HEK293 (cell line): ENCODE data around the gene NAALADL2.

Source experiments
- CTCF ChIA-PET: fragments of 350-600 bp; formaldehyde crosslinking; extraction: SDS; loops from one replicate; lab custom pipeline; 2021; ENCODE audit warnings: antibody characterized with exemption; lab: Yijun Ruan, JAX
- POLR2A ChIA-PET: fragments of 300-600 bp; formaldehyde crosslinking; extraction: SDS; loops from one replicate; lab custom pipeline; 2020; ENCODE audit warnings: antibody characterized with exemption, inconsistent platforms; lab: Yijun Ruan, JAX
- H3K27ac ChIP-seq: fragments of 200-500 bp; sonication (Bioruptor generic); 2 replicates; pipeline ENCODE4 v1.5.1; 2014; ENCODE audit warnings: low read depth, low read length, control low read depth, inconsistent platforms; ENCODE audit errors: extremely low read depth
- H3K36me3 ChIP-seq, 2 experiments: fragments of 200-500 bp in 1 of 2; sonication (Bioruptor generic) in 1 of 2; 1 replicate in 1 of 2; 2 replicates in 1 of 2; pipeline ENCODE4 v1.5.1; 2014 to 2017; ENCODE audit warnings: inconsistent platforms in 2 of 2, low read length in 2 of 2; ENCODE audit not compliant: control insufficient read depth in 2 of 2, insufficient read depth in 1 of 2
- H3K4me1 ChIP-seq: fragments of 200-500 bp; sonication (Bioruptor generic); 2 replicates; pipeline ENCODE4 v1.5.1; 2014; ENCODE audit warnings: mild to moderate bottlenecking, low read length, inconsistent platforms; ENCODE audit not compliant: control insufficient read depth, insufficient read depth
- H3K4me3 ChIP-seq: 2 replicates; pipeline ENCODE4 v1.5.1; 2011; ENCODE audit warnings: low read depth, mild to moderate bottlenecking, control low read depth, low read length, moderate library complexity
- H3K9me3 ChIP-seq: fragments of 200-500 bp; sonication (Bioruptor generic); 2 replicates; pipeline ENCODE4 v1.5.1; 2014; ENCODE audit warnings: low read depth, low read length, inconsistent platforms; ENCODE audit not compliant: control insufficient read depth, insufficient read depth
- BCL11B ChIP-seq: fragments of 450-650 bp; formaldehyde crosslinking; IDR thresholded peaks from 2 replicates; pipeline ENCODE4 v1.5.1; 2016; ENCODE audit warnings: low read depth, missing biosample characterization, missing genetic modification characterization
- ELK4 ChIP-seq: IDR thresholded peaks from 2 replicates; pipeline ENCODE4 v1.6.1; 2011; ENCODE audit warnings: mild to moderate bottlenecking, low read depth, low read length, borderline replicate concordance
- GLI2 ChIP-seq: fragments of 450-650 bp; formaldehyde crosslinking; IDR thresholded peaks from 2 replicates; pipeline ENCODE4; 2017; ENCODE audit warnings: missing biosample characterization, missing genetic modification characterization, low read depth, borderline replicate concordance
- HOXC10 ChIP-seq: sonication (generic); formaldehyde crosslinking; IDR thresholded peaks from 2 replicates; pipeline ENCODE4 v1.8.1; 2023; ENCODE audit warnings: mild to moderate bottlenecking, missing genetic modification reagents
- IKZF3 ChIP-seq: fragments of 450-650 bp; IDR thresholded peaks from 2 replicates; pipeline ENCODE4 v1.5.0; 2018; ENCODE audit warnings: missing biosample characterization, mild to moderate bottlenecking, missing genetic modification characterization, moderate library complexity
- KLF17 ChIP-seq: fragments of 450-650 bp; formaldehyde crosslinking; IDR thresholded peaks from 2 replicates; pipeline ENCODE4 v1.5.1; 2016; ENCODE audit warnings: missing biosample characterization, missing genetic modification characterization
- MZF1 ChIP-seq: fragments of 450-650 bp; formaldehyde crosslinking; IDR thresholded peaks from 2 replicates; pipeline ENCODE4 v1.5.1; 2017; ENCODE audit warnings: missing biosample characterization, missing genetic modification characterization, borderline replicate concordance
- OVOL3 ChIP-seq: fragments of 450-650 bp; formaldehyde crosslinking; IDR thresholded peaks from 2 replicates; pipeline ENCODE4 v1.5.1; 2016; ENCODE audit warnings: missing biosample characterization, missing genetic modification characterization
- PRDM2 ChIP-seq: fragments of 450-650 bp; formaldehyde crosslinking; IDR thresholded peaks from 2 replicates; pipeline ENCODE4 v1.5.1; 2016; ENCODE audit warnings: missing biosample characterization, missing genetic modification characterization, borderline replicate concordance
- SCRT1 ChIP-seq: fragments of 450-650 bp; formaldehyde crosslinking; IDR thresholded peaks from 2 replicates; pipeline ENCODE4 v1.5.1; 2016; ENCODE audit warnings: missing biosample characterization, missing genetic modification characterization, borderline replicate concordance
- TRIM28 ChIP-seq: IDR thresholded peaks from 2 replicates; pipeline ENCODE4 v1.6.1; 2011; ENCODE audit warnings: low read length, control low read depth, borderline replicate concordance
- ZBTB1 ChIP-seq: fragments of 450-650 bp; formaldehyde crosslinking; IDR thresholded peaks from 2 replicates; pipeline ENCODE4 v1.5.1; 2016; ENCODE audit warnings: missing biosample characterization, missing genetic modification characterization
- ZFP41 ChIP-seq: fragments of 450-650 bp; formaldehyde crosslinking; IDR thresholded peaks from 2 replicates; pipeline ENCODE4 v1.5.1; 2016; ENCODE audit warnings: missing biosample characterization, missing genetic modification characterization, borderline replicate concordance
- ZNF138 ChIP-seq: fragments of 450-650 bp; formaldehyde crosslinking; IDR thresholded peaks from 2 replicates; pipeline ENCODE4 v1.5.1; 2016; ENCODE audit warnings: missing biosample characterization, missing genetic modification characterization, borderline replicate concordance
- ZNF184 ChIP-seq: fragments of 450-650 bp; IDR thresholded peaks from 2 replicates; pipeline ENCODE4 v1.5.1; 2018; ENCODE audit warnings: missing biosample characterization, mild to moderate bottlenecking, missing genetic modification characterization
- ZNF248 ChIP-seq: fragments of 450-650 bp; formaldehyde crosslinking; IDR thresholded peaks from 2 replicates; pipeline ENCODE4 v1.5.1; 2017; ENCODE audit warnings: missing biosample characterization, missing genetic modification characterization
- ZNF324 ChIP-seq: fragments of 450-650 bp; formaldehyde crosslinking; IDR thresholded peaks from 2 replicates; pipeline ENCODE4 v1.5.1; 2016; ENCODE audit warnings: missing biosample characterization, missing genetic modification characterization
- ZNF350 ChIP-seq: fragments of 450-650 bp; formaldehyde crosslinking; IDR thresholded peaks from 2 replicates; pipeline ENCODE4 v1.5.0; 2017; ENCODE audit warnings: missing biosample characterization, mild to moderate bottlenecking, missing genetic modification characterization
- ZNF398 ChIP-seq: fragments of 450-650 bp; formaldehyde crosslinking; IDR thresholded peaks from 2 replicates; pipeline ENCODE4 v1.5.1; 2017; ENCODE audit warnings: missing biosample characterization, missing genetic modification characterization
- ZNF473 ChIP-seq: fragments of 450-650 bp; formaldehyde crosslinking; IDR thresholded peaks from 2 replicates; pipeline ENCODE4 v1.5.1; 2017; ENCODE audit warnings: missing biosample characterization, missing genetic modification characterization
- ZNF549 ChIP-seq: fragments of 450-650 bp; IDR thresholded peaks from 2 replicates; pipeline ENCODE4 v1.5.1; 2018; ENCODE audit warnings: missing biosample characterization, missing genetic modification characterization, mild to moderate bottlenecking, inconsistent platforms, moderate library complexity
- ZNF558 ChIP-seq: fragments of 450-650 bp; formaldehyde crosslinking; IDR thresholded peaks from 2 replicates; pipeline ENCODE4 v1.5.1; 2016; ENCODE audit warnings: missing biosample characterization, missing genetic modification characterization
- ZNF623 ChIP-seq: fragments of 450-650 bp; formaldehyde crosslinking; IDR thresholded peaks from 2 replicates; pipeline ENCODE4 v1.5.1; 2016; ENCODE audit warnings: missing biosample characterization, missing genetic modification characterization
- ZNF747 ChIP-seq: fragments of 450-650 bp; formaldehyde crosslinking; IDR thresholded peaks from 2 replicates; pipeline ENCODE4 v1.5.1; 2016; ENCODE audit warnings: missing biosample characterization, missing genetic modification characterization
- ZNF777 ChIP-seq: fragments of 450-650 bp; formaldehyde crosslinking; IDR thresholded peaks from 2 replicates; pipeline ENCODE4 v1.5.1; 2017; ENCODE audit warnings: missing biosample characterization, missing genetic modification characterization, borderline replicate concordance
- ZNF837 ChIP-seq: fragments of 450-650 bp; formaldehyde crosslinking; IDR thresholded peaks from 2 replicates; pipeline ENCODE4 v1.5.1; 2016; ENCODE audit warnings: missing biosample characterization, missing genetic modification characterization

Gene NAALADL2

GRCh38 chr3:175729466-175729865 lies 870.3 kb downstream of the NAALADL2 start:
- no peaks in the 10 kb centered on the region for H3K4me1 ChIP-seq
- H3K36me3 ChIP-seq, result no peaks in the 10 kb centered on the region
- TF ChIP-seq ZNF623 (tag by site-specific recombination), result no peak
- no peak for TF ChIP-seq ZNF549 (tag by site-specific recombination)
- TF ChIP-seq ZNF837 (tag by site-specific recombination), result no peak
- TF ChIP-seq TRIM28, result no peak
- TF ChIP-seq ZBTB1 (tag by site-specific recombination), result no peak
- no peak for TF ChIP-seq ZNF324
- TF ChIP-seq IKZF3 (tag by site-specific recombination), result no peak
- no peak for TF ChIP-seq MZF1 (tag by site-specific recombination)
- no peak for TF ChIP-seq SCRT1 (tag by site-specific recombination)
- TF ChIP-seq BCL11B (tag by site-specific recombination), result no peak
- no peak for TF ChIP-seq ZNF184 (tag by site-specific recombination)
- TF ChIP-seq ZNF747 (tag by site-specific recombination), result no peak
- TF ChIP-seq ZFP41 (tag by site-specific recombination), result no peak
- ChIA-PET POLR2A (no interaction called here), CTCF (no interaction called here)
- no peaks in the 10 kb centered on the region for H3K9me3 ChIP-seq
- no peak overlapping the region for H3K4me3 ChIP-seq
- H3K27ac ChIP-seq, result no peak overlapping the region

- no peak overlapping the region for H3K4me3 ChIP-seq
- CTCF ChIA-PET, result no interaction called here
- no peaks in the 10 kb centered on the region for H3K4me1 ChIP-seq
- H3K36me3 ChIP-seq, result no peaks in the 10 kb centered on the region
- POLR2A ChIA-PET, result no interaction called here
- H3K9me3 ChIP-seq, result no peaks in the 10 kb centered on the region
- TF ChIP-seq ZNF777 (tag by site-specific recombination) (no peak), KLF17 (tag by site-specific recombination) (no peak), ZNF837 (tag by site-specific recombination) (no peak), PRDM2 (no peak), ZNF350 (tag by site-specific recombination) (no peak), OVOL3 (tag by site-specific recombination) (no peak), HOXC10 (CRISPR knock-in tag) (no peak), ZNF248 (tag by site-specific recombination) (no peak), ZNF558 (tag by site-specific recombination) (no peak), ELK4 (no peak), ZNF398 (no peak), ZNF138 (tag by site-specific recombination) (no peak), GLI2 (no peak), ZNF473 (tag by site-specific recombination) (no peak)
- no peak overlapping the region for H3K27ac ChIP-seq
These were observed 872.4 kb downstream of the NAALADL2 start for GRCh38 chr3:175731543-175731942.
